GM18519 (cell line): Measurements from ENCODE around the gene LELP1.
"Not testable (repeated sequence)": the region's sequence is repeated elsewhere in the genome, so short reads cannot be mapped to it uniquely, and the experiment has no call there.

Experiments
- ATAC-seq: cut with Tn5 transposase; IDR thresholded peaks from one replicate; pipeline ENCODE4 v1.9.1; 2021; ENCODE audit warnings: mild to moderate bottlenecking, moderate library complexity; ENCODE audit not compliant: unreplicated experiment, low FRiP score

LELP1 gene

GRCh38 chr1:153203130-153203529, at the start of gene LELP1:
TSS of gene LELP1 (plus strand) at chr1:153203430. CDS start at chr1:153204708, 1,278 bp downstream.
- no peak for ATAC-seq

GRCh38 chr1:153155541-153155940, 47.7 kb upstream of the LELP1 start:
- no peak for ATAC-seq

GRCh38 chr1:153168686-153169085, 34.5 kb upstream of the LELP1 start:
- ATAC-seq, result no peak

GRCh38 chr1:153174624-153175023, 28.6 kb upstream of the LELP1 start:
- no peak for ATAC-seq

GRCh38 chr1:153178922-153179321, 24.3 kb upstream of the LELP1 start:
- ATAC-seq, result no peak

GRCh38 chr1:153180556-153180955, 22.7 kb upstream of the LELP1 start:
- ATAC-seq, result no peak

GRCh38 chr1:153188301-153188700, 14.9 kb upstream of the LELP1 start:
- ATAC-seq, result not testable (repeated sequence)

GRCh38 chr1:153190373-153190772, 12.9 kb upstream of the LELP1 start:
- no peak for ATAC-seq

- no peak for ATAC-seq
These were observed 10.5 kb upstream of the LELP1 start for GRCh38 chr1:153192697-153193096.

GRCh38 chr1:153194331-153195050, 8.7 kb upstream of the LELP1 start:
- no peak for ATAC-seq

- no peak for ATAC-seq
These were observed 8.0 kb upstream of the LELP1 start for GRCh38 chr1:153195216-153195615.

- no peak for ATAC-seq
These were observed 1.2 kb upstream of the LELP1 start for GRCh38 chr1:153202006-153202405.

- no peak for ATAC-seq
These were observed 3.4 kb downstream of the LELP1 start for GRCh38 chr1:153206631-153207030.

- no peak for ATAC-seq
These were observed 7.0 kb downstream of the LELP1 start for GRCh38 chr1:153210206-153210605.

GRCh38 chr1:153212201-153212600, 9.0 kb downstream of the LELP1 start:
- no peak for ATAC-seq

- no peak for ATAC-seq
These were observed 10.3 kb downstream of the LELP1 start for GRCh38 chr1:153213519-153213918.

- ATAC-seq, result no peak
These were observed 14.0 kb downstream of the LELP1 start, which contains the start of gene PRR9 for GRCh38 chr1:153217212-153217611. TSS of gene PRR9 (plus strand) at chr1:153217584. CDS start at chr1:153218145, 561 bp downstream.

- ATAC-seq, result no peak
These were observed 14.7 kb downstream of the LELP1 start for GRCh38 chr1:153217744-153218416.

GRCh38 chr1:153220606-153221303, 17.5 kb downstream of the LELP1 start:
- no peak for ATAC-seq

- not testable (repeated sequence) for ATAC-seq
These were observed 20.0 kb downstream of the LELP1 start for GRCh38 chr1:153223040-153223891.
